A549 treated with Hydrocortisone at 1 μM for 4 hours (cell line): ENCODE measurements around the gene DPPA5. TPM values are rescaled to one million over a fixed set of nuclear protein-coding genes. Genes with fewer than 3 reads are reported as not detected.

Experiments used
- total RNA-seq: library from RNA; stranded (reverse); fragments of 200-300 nt; extraction: Qiagen RNA extraction; gene quantifications from 5 replicates; pipeline ENCODE4 v1.2.3, GENCODE V29; 2022

DPPA5 gene
- total RNA-seq, result not detected in 5 replicates

GRCh38 chr6:73353636-73354593, at the start of gene DPPA5:
Gene DPPA5 (minus strand): TSS chr6:73354276. CDS start chr6:73354225, 51 bp downstream.

GRCh38 chr6:73394577-73395354, 40.7 kb upstream of the DPPA5 start, which contains the start of gene DDX43:
Gene DDX43 (plus strand): TSS chr6:73394828. CDS start chr6:73394906, 78 bp downstream.

GRCh38 chr6:73369563-73369962, 15.5 kb upstream of the DPPA5 start, which contains the start of gene OOEP:
Gene OOEP (minus strand): TSS chr6:73369897. CDS start chr6:73369792, 105 bp downstream.

GRCh38 chr6:73362358-73362757, 8.3 kb upstream of the DPPA5 start, which contains the start of gene KHDC3L:
Gene KHDC3L (plus strand): TSS chr6:73362658. CDS start chr6:73362730, 72 bp downstream.

Other genes with a start within 250 kb of the DPPA5 start
- gene KHDC1L, start 128.8 kb downstream of the DPPA5 start, total RNA-seq, result 0.24 to 0.75 TPM (median 0.35 TPM) in 3 of 5 replicates, not detected in the others
- 2.9 to 3.5 TPM (median 3.3 TPM) in 5 replicates for gene KHDC1, start 91.1 kb downstream of the DPPA5 start, total RNA-seq
- gene KHDC3L, start 8.4 kb upstream of the DPPA5 start, total RNA-seq, result not detected in 5 replicates
- gene OOEP, start 15.6 kb upstream of the DPPA5 start, total RNA-seq, result not detected in 5 replicates
- gene DDX43, start 40.6 kb upstream of the DPPA5 start, total RNA-seq, result 0.05 TPM in 1 of 5 replicates, not detected in the others
- gene CGAS, start 98.0 kb upstream of the DPPA5 start, total RNA-seq, result 3.8 to 4.4 TPM (median 4.0 TPM) in 5 replicates
- gene MTO1, start 107.5 kb upstream of the DPPA5 start, total RNA-seq, result 8.4 to 11.6 TPM (median 10.2 TPM) in 5 replicates
- 7,273 to 9,095 TPM (median 7,623 TPM) in 5 replicates for gene EEF1A1, start 166.8 kb upstream of the DPPA5 start, total RNA-seq